Rectal smooth muscle tissue (tissue), 1 donor: Measurements from ENCODE around the gene FZR1.
A peak's percentile ranks its signal among the peaks of the same experiment; 100 is the strongest.

Source experiments
- H3K27ac ChIP-seq: one replicate; pipeline ENCODE4 v1.7.0; 2013; ENCODE audit warnings: low read depth, low read length, inconsistent platforms
- H3K27me3 ChIP-seq: one replicate; pipeline ENCODE4 v1.7.0; 2013; ENCODE audit warnings: low read length; ENCODE audit not compliant: control insufficient read depth, insufficient read depth
- H3K36me3 ChIP-seq: one replicate; pipeline ENCODE4 v1.7.0; 2013; ENCODE audit warnings: low read length; ENCODE audit not compliant: control insufficient read depth, insufficient read depth
- H3K4me1 ChIP-seq: one replicate; pipeline ENCODE4 v1.7.0; 2013; ENCODE audit warnings: low read length; ENCODE audit not compliant: control insufficient read depth, insufficient read depth
- H3K4me3 ChIP-seq: one replicate; pipeline ENCODE4 v1.7.0; 2013; ENCODE audit warnings: low read length
- H3K9ac ChIP-seq: one replicate; pipeline ENCODE4 v1.7.0; 2013; ENCODE audit warnings: low read length

FZR1 gene

GRCh38 chr19:3478409-3479176 is 27.5 kb upstream of the FZR1 start:
- Histone ChIP-seq H3K36me3 (no peaks in the 10 kb centered on the region), H3K9ac (no peak overlapping the region), H3K4me3 (no peak overlapping the region), H3K27ac (no peak overlapping the region), H3K27me3 (peaks cover 5% of the 10 kb centered on the region), H3K4me1 (no peaks in the 10 kb centered on the region)

GRCh38 chr19:3479177-3479833 is 26.8 kb upstream of the FZR1 start:
- Histone ChIP-seq H3K36me3 (no peaks in the 10 kb centered on the region), H3K4me3 (no peak overlapping the region), H3K27ac (no peak overlapping the region), H3K4me1 (no peaks in the 10 kb centered on the region), H3K27me3 (peaks cover 5% of the 10 kb centered on the region), H3K9ac (no peak overlapping the region)

- H3K27ac ChIP-seq: no peak overlapping the region
- H3K36me3 ChIP-seq: no peaks in the 10 kb centered on the region
- H3K9ac ChIP-seq: no peak overlapping the region
- H3K4me1 ChIP-seq: no peaks in the 10 kb centered on the region
- H3K4me3 ChIP-seq: no peak overlapping the region
- peaks cover 5% of the 10 kb centered on the region for H3K27me3 ChIP-seq
Measured at GRCh38 chr19:3479834-3480215, 26.3 kb upstream of the FZR1 start.

GRCh38 chr19:3480383-3481091 is 25.6 kb upstream of the FZR1 start, which contains the start of gene SMIM24:
Gene SMIM24 (minus strand): TSS chr19:3480525. CDS start chr19:3480463, 62 bp downstream.
- H3K4me1 ChIP-seq: no peaks in the 10 kb centered on the region
- no peak within 1 kb of the TSS for H3K4me3 ChIP-seq
- no peaks in the 10 kb centered on the region for H3K36me3 ChIP-seq
- H3K27me3 ChIP-seq: peaks cover 5% of the 10 kb centered on the region
- H3K9ac ChIP-seq: no peak within 1 kb of the TSS
- no peak within 1 kb of the TSS for H3K27ac ChIP-seq

- Histone ChIP-seq H3K4me3 (no peak overlapping the region), H3K9ac (no peak overlapping the region), H3K36me3 (no peaks in the 10 kb centered on the region), H3K27ac (no peak overlapping the region), H3K27me3 (peaks cover 5% of the 10 kb centered on the region), H3K4me1 (no peaks in the 10 kb centered on the region)
Measured at GRCh38 chr19:3481241-3482090, 24.6 kb upstream of the FZR1 start.

- H3K9ac ChIP-seq: no peak overlapping the region
- no peaks in the 10 kb centered on the region for H3K4me1 ChIP-seq
- peak overlapping the region; percentile 44 for H3K4me3 ChIP-seq
- no peak overlapping the region for H3K27ac ChIP-seq
- H3K27me3 ChIP-seq: peaks cover 5% of the 10 kb centered on the region
- H3K36me3 ChIP-seq: no peaks in the 10 kb centered on the region
Measured at GRCh38 chr19:3482507-3483225, 23.4 kb upstream of the FZR1 start.

GRCh38 chr19:3483226-3483628 is 22.9 kb upstream of the FZR1 start, which contains the start of gene SMIM44:
Gene SMIM44 (minus strand): TSS chr19:3483441. CDS start chr19:3483403, 38 bp downstream.
- Histone ChIP-seq H3K9ac (no peak within 1 kb of the TSS), H3K27ac (no peak within 1 kb of the TSS), H3K4me3 (peak within 1 kb of the TSS; percentile 44), H3K27me3 (peaks cover 5% of the 10 kb centered on the region), H3K4me1 (no peaks in the 10 kb centered on the region), H3K36me3 (no peaks in the 10 kb centered on the region)

- H3K27ac ChIP-seq: no peak overlapping the region
- no peak overlapping the region for H3K4me3 ChIP-seq
- no peaks in the 10 kb centered on the region for H3K4me1 ChIP-seq
- no peak overlapping the region for H3K9ac ChIP-seq
- no peaks in the 10 kb centered on the region for H3K27me3 ChIP-seq
- H3K36me3 ChIP-seq: peaks cover 10% of the 10 kb centered on the region
Measured at GRCh38 chr19:3491396-3492119, 14.6 kb upstream of the FZR1 start.

- Histone ChIP-seq H3K36me3 (peaks cover 10% of the 10 kb centered on the region), H3K27ac (no peak overlapping the region), H3K4me3 (no peak overlapping the region), H3K27me3 (no peaks in the 10 kb centered on the region), H3K9ac (no peak overlapping the region), H3K4me1 (no peaks in the 10 kb centered on the region)
Measured at GRCh38 chr19:3492131-3492839, 13.8 kb upstream of the FZR1 start.

- H3K36me3 ChIP-seq: peaks cover 10% of the 10 kb centered on the region
- no peaks in the 10 kb centered on the region for H3K27me3 ChIP-seq
- H3K4me1 ChIP-seq: no peaks in the 10 kb centered on the region
- no peak overlapping the region for H3K9ac ChIP-seq
- no peak overlapping the region for H3K4me3 ChIP-seq
- H3K27ac ChIP-seq: no peak overlapping the region
Measured at GRCh38 chr19:3492919-3493318, 13.2 kb upstream of the FZR1 start.
